Muscle layer of duodenum (tissue), 2 donors: ENCODE measurements around the gene UBXN2A.

Source experiments
- H3K27ac ChIP-seq: one replicate; pipeline ENCODE4 v1.7.0; 2013; ENCODE audit warnings: mild to moderate bottlenecking, low read length
- H3K27me3 ChIP-seq: one replicate; pipeline ENCODE4 v1.7.0; 2013; ENCODE audit warnings: low read depth, mild to moderate bottlenecking, control low read depth, low read length
- H3K36me3 ChIP-seq, 2 donors: one replicate each; pipeline ENCODE4 v1.7.0; 2013; ENCODE audit warnings: low read length in 2 of 2, control low read depth in 1 of 2, mild to moderate bottlenecking in 1 of 2; ENCODE audit not compliant: insufficient read depth in 2 of 2, control insufficient read depth in 1 of 2
- H3K4me1 ChIP-seq, 2 donors: one replicate each; pipeline ENCODE4 v1.7.0; 2013; ENCODE audit warnings: low read length in 2 of 2, mild to moderate bottlenecking in 2 of 2, control low read depth in 1 of 2, moderate library complexity in 1 of 2; ENCODE audit not compliant: insufficient read depth in 2 of 2, control insufficient read depth in 1 of 2
- H3K4me3 ChIP-seq, 2 donors: one replicate each; pipeline ENCODE4 v1.7.0; 2013; ENCODE audit warnings: low read length in 2 of 2, low read depth in 1 of 2, mild to moderate bottlenecking in 1 of 2
- H3K9me3 ChIP-seq, 2 donors: one replicate each; pipeline ENCODE4 v1.7.0; 2013; ENCODE audit warnings: low read length in 2 of 2, control low read depth in 1 of 2, mild to moderate bottlenecking in 1 of 2; ENCODE audit not compliant: control insufficient read depth in 1 of 2
- donor health status: healthy.

Gene UBXN2A, protein sequence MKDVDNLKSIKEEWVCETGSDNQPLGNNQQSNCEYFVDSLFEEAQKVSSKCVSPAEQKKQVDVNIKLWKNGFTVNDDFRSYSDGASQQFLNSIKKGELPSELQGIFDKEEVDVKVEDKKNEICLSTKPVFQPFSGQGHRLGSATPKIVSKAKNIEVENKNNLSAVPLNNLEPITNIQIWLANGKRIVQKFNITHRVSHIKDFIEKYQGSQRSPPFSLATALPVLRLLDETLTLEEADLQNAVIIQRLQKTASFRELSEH

DNA sequence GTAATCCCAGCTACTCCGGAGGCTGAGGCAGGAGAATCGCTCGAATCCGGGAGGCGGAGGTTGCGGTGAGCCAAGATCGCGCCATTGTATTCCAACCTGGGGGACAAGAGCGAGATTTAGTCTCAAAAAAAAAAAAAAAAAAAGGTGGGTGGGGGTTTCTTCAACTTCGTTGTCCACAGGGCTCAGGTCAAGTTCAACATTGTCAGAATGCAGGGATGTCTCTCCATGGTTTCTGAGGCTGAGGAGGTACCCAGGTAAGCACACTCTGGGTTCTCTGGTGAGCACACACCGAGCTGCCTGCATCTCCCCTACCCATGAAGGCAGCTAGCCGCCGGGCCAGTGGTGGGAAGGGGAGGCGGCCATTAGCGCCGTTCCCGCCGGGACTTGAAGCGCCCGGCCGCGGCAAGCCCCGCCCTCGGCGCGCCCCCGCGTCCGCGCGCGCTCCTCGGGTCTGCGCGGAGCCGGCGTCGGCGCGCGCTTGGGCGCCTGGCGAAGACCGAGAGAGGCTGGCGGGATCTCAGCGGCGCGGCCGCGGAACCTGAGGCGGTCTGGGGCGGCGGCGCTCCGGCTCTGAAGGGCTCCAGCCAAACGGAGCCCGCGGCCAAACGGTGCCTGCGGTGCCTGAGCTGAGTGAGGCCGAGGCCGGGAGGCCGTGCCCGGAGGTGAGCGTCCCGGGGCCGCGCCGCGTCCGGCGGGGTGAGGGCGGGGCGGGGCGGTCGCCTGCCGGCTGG lies at the start of gene UBXN2A:
Gene UBXN2A, plus strand, starts transcription at position 477 of the 731 bp plus-strand sequence. CDS start 17,852 bp downstream, outside the sequence.
- H3K27me3 ChIP-seq = no peaks in the 10 kb centered on the region
- peak within 1 kb of the TSS; percentile 64 to 92 for H3K4me3 ChIP-seq
- H3K4me1 ChIP-seq = peaks cover 0 to 19% of the 10 kb centered on the region in 2 donors
- no peaks in the 10 kb centered on the region for H3K36me3 ChIP-seq
- H3K9me3 ChIP-seq = no peaks in the 10 kb centered on the region
- H3K27ac ChIP-seq = peak within 1 kb of the TSS; percentile 74

DNA sequence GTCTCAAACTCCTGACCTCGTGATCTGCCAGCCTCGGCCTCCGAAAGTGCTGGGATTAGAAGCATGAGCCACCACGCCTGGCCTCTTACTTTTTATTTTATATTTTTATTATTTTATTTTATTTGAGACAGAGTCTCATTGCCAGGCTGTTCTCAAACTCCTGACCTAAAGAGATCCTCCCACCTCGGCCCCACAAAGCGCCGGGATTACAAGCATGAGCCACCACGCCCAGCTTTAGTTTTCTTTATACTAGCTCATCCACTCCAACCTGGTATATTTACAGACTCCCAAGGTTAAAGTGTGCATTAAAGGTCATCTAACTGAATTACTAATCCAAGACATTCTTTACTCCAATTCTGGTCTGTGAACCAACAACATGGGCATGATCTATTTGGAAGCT lies 40.1 kb upstream of the UBXN2A start:
- no peaks in the 10 kb centered on the region for H3K9me3 ChIP-seq
- H3K27me3 ChIP-seq = no peaks in the 10 kb centered on the region
- H3K4me3 ChIP-seq = no peak overlapping the region
- peaks cover 22 to 23% of the 10 kb centered on the region in 2 donors for H3K4me1 ChIP-seq
- no peaks in the 10 kb centered on the region for H3K36me3 ChIP-seq
- H3K27ac ChIP-seq = peak overlapping the region; percentile 29

DNA sequence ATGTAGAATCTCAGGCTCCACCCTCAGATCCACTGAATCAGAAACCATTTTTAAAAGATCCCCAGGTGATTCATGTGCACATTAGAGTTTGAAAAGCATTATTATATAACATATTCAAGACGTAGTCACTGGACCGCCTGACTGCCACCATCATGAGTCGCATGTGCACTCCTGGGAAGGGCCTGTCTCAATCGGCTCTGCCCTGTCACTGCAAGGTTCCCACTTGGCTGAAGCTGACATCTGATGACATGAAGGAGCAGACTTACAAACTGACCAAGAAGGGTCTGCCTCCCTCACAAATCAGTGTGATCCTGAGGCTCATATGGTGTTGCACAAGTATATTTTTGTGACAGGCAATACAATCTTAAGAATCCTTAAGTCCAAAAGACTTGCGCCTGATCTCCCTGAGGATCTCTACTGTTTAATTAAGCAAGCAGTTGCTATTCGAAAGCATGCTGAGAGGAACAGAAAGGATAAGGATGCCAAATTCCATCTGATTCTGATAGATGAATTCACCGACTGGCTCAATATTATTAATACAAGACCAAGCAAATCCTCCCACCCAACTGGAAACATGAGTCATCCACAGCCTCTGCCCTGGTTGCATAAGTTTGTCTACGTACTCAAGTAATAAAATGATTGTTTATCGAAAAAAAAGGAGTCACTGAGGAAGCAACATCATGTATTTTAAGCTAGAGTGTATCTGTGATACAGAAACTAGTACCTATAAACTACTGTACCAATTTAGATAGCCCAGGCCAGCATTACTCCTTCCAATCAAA lies 39.5 kb upstream of the UBXN2A start:
- peak overlapping the region; percentile 29 for H3K27ac ChIP-seq
- peaks cover 22 to 23% of the 10 kb centered on the region in 2 donors for H3K4me1 ChIP-seq
- no peaks in the 10 kb centered on the region for H3K36me3 ChIP-seq
- no peaks in the 10 kb centered on the region for H3K27me3 ChIP-seq
- no peaks in the 10 kb centered on the region for H3K9me3 ChIP-seq
- H3K4me3 ChIP-seq = no peak overlapping the region

DNA sequence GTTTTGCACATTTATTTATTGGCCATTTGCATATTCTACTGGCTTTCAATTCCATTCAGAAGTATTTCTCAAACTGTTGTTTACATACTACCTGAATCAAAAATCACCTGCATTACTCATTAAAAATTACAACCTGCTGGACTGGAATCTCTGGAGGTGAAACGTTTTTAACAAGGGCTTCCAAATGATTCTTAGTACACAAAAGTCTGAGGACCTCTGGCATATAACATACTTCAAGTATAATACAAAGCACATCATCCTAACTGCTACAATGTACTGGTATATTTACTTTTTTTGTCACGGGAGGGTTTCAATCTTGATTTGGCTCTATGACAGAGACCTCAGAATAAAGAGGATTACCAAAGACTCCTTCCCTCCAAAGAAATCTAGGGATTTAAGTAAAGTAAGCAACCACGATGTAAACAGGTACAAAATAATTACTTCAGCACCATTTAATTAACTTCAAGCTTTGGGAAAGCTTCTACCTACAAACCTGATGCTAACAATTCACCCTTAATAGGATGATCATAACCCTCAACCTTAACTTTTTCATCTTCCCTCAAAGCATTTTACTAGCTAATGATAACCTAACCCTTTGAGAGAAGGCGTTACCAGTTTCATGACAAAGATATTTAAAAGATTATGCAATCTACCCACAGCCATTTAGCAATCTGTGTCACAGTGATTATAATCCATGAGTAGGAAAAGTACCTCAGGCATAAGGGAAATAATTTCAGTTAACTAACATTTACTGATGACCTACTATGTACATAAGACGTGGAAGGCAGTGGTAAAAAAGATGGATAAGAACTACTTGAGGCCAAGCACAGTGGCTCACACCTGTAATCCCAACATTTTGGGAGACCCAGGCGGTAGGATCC lies 38.1 kb upstream of the UBXN2A start:
- Histone ChIP-seq H3K4me1 (peaks cover 22 to 23% of the 10 kb centered on the region in 2 donors), H3K36me3 (no peaks in the 10 kb centered on the region), H3K9me3 (no peaks in the 10 kb centered on the region), H3K27me3 (no peaks in the 10 kb centered on the region), H3K27ac (peak overlapping the region; percentile 4), H3K4me3 (no peak overlapping the region)

DNA sequence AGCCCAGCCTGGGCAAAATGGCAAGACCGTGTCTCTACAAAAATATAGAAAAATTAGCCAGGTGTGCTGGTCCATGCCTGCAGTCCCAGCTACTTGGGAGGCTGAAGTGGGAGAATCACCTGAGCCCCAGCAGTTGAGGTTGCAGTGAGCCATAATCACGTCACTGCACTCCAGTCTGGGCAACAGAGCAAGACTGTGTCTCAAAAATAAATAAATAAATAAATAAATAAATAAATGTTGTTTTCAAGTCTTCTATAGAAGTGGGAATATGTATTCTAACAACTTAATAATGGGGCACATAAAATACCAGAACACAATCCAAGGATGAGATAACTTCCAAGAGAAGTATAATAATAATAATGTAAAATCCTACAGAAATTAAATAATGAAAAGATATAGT lies 37.2 kb upstream of the UBXN2A start:
- Histone ChIP-seq H3K27me3 (no peaks in the 10 kb centered on the region), H3K4me3 (no peak overlapping the region), H3K9me3 (no peaks in the 10 kb centered on the region), H3K36me3 (no peaks in the 10 kb centered on the region), H3K27ac (no peak overlapping the region), H3K4me1 (peaks cover 22 to 23% of the 10 kb centered on the region in 2 donors)

DNA sequence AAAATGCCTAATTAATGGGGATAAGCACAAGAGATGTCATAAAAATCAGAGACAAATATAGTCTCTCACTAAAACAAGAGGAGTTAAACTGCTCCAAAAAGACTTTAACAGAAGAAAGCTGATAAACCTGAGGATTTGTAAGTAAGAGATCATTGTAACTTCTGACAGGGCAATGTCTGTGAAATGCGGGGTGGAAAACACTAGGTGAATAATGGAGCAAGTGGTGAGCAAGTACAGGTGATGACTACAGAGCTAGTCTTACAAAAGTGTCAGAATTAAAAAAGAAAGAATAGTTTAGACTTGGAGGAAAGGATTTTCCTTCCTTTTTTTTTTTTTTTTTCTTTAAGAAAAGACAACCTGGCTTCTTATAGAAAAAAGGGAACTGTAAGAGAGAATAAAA lies 36.0 kb upstream of the UBXN2A start:
- Histone ChIP-seq H3K27me3 (no peaks in the 10 kb centered on the region), H3K27ac (no peak overlapping the region), H3K4me3 (no peak overlapping the region), H3K4me1 (peaks cover 22 to 23% of the 10 kb centered on the region in 2 donors), H3K9me3 (no peaks in the 10 kb centered on the region), H3K36me3 (no peaks in the 10 kb centered on the region)

DNA sequence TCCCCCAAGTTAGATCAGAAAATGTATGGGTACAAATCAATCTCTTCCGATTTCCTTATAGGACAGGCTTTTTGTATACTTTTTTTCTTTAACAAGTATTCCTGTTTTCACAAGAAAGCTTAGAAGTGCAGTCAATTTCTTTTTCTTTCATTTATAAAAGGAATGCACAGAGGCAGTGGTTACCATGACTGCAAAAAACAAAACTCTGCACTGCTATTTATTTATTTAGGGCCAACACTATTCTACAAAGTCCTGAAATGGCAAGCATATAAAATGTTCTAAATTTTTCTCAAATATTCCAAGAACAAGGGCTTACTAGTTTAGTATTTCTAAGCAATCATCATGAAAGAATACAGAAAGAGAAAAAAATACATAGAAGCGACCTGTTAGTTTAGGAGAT lies 35.6 kb upstream of the UBXN2A start:
- Histone ChIP-seq H3K4me1 (peaks cover 22 to 23% of the 10 kb centered on the region in 2 donors), H3K27ac (no peak overlapping the region), H3K36me3 (no peaks in the 10 kb centered on the region), H3K4me3 (no peak overlapping the region), H3K9me3 (no peaks in the 10 kb centered on the region), H3K27me3 (no peaks in the 10 kb centered on the region)

DNA sequence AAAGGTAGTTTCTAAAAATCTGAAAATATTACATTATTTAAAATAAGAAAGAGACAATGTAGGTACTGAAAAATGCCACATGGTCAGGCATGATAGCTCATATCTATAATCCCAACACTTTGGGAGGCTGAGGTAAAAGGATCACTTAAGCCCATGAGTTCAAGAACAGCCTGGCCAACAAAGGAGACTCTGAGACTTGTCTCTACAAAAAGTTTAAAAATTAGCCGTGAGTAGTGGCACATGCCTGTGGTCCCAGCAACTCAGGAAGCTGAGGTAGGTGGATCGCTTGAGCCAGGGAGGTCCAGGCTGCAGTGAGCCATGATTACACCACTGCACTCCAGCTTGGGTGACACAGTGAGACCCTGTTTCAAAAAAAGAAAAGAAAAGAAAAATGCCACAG lies 35.1 kb upstream of the UBXN2A start:
- Histone ChIP-seq H3K27me3 (no peaks in the 10 kb centered on the region), H3K9me3 (no peaks in the 10 kb centered on the region), H3K4me3 (no peak overlapping the region), H3K36me3 (no peaks in the 10 kb centered on the region), H3K4me1 (peaks cover 22 to 23% of the 10 kb centered on the region in 2 donors), H3K27ac (no peak overlapping the region)

DNA sequence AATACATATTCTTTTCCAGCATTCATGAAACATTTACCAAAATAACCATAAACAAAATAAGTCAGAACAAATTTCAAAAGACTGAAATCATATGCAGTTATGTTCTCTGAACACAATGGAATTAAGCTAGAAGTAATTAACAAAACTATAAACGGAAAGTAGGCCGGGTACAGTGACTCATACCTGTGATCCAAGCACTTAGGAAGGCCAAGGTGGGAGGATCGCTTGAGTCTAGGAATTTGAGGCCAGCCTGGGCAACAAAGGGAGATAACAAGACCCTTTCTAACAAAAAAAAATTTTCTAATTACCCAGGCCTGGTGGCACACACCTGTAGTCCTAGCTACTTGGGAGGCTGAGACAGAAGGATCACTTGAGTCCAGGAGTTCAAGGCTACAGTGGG lies 28.2 kb upstream of the UBXN2A start:
- Histone ChIP-seq H3K36me3 (no peaks in the 10 kb centered on the region), H3K4me1 (peaks cover 0 to 8% of the 10 kb centered on the region in 2 donors), H3K27ac (no peak overlapping the region)

DNA sequence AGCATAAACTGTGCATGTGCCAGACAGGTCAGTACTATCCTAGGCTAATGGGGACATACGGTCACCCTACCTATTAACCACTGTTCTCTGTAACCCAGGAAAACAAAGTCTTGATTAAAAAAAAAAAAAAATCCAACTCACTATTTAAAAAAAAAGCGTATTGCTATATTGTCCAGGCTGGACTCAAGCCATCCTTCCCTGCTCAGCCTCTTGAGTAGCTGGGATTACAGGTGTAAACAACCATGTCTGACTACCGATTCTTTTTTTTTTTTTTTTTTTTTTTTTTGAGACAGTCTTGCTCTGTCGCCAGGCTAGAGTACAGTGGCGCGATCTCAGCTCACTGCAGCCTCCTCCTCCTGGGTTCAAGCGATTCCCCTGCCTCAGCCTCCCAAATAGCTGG lies 24.9 kb upstream of the UBXN2A start:
- no peak overlapping the region for H3K27ac ChIP-seq
- H3K4me3 ChIP-seq = no peak overlapping the region
- peaks cover 0 to 14% of the 10 kb centered on the region in 2 donors for H3K4me1 ChIP-seq
- no peaks in the 10 kb centered on the region for H3K9me3 ChIP-seq
- H3K36me3 ChIP-seq = no peaks in the 10 kb centered on the region
- no peaks in the 10 kb centered on the region for H3K27me3 ChIP-seq

More for the DNA sequence above, 28.2 kb upstream of the UBXN2A start:
- Histone ChIP-seq H3K27me3 (no peaks in the 10 kb centered on the region), H3K4me3 (no peak overlapping the region), H3K9me3 (no peaks in the 10 kb centered on the region)
